Glomerular endothelial cell (primary cell): ENCODE data around the gene AFG1L. TPM values are rescaled to one million over a fixed set of nuclear protein-coding genes. Genes with fewer than 3 reads are reported as not detected.
"Not testable (repeated sequence)": the region's sequence is repeated elsewhere in the genome, so short reads cannot be mapped to it uniquely, and the experiment has no call there.

Source experiments
- DNase-seq: peaks from one replicate; pipeline ENCODE4 v3.0.0-alpha.2; 2011; ENCODE audit warnings: low read depth, low spot score; ENCODE audit errors: extremely low read depth
- total RNA-seq: library from RNA; depleted of rRNA; stranded (reverse); fragments of >200 nt; gene quantifications from 2 replicates; pipeline ENCODE4 v1.2.3, GENCODE V29; 2015

Gene AFG1L
- total RNA-seq, 1 donor from 2014 or later: 1.5 TPM

GRCh38 chr6:108343894-108344293 is 49.0 kb downstream of the AFG1L start:
- DNase-seq: no peak

- DNase-seq: no peak
Measured at GRCh38 chr6:108348655-108349349, 53.9 kb downstream of the AFG1L start.

GRCh38 chr6:108350528-108350927 is 55.7 kb downstream of the AFG1L start:
- no peak for DNase-seq

- DNase-seq: no peak
Measured at GRCh38 chr6:108353853-108354252, 59.0 kb downstream of the AFG1L start.

- no peak for DNase-seq
Measured at GRCh38 chr6:108355120-108355519, 60.3 kb downstream of the AFG1L start.

- no peak for DNase-seq
Measured at GRCh38 chr6:108355890-108356289, 61.0 kb downstream of the AFG1L start.

GRCh38 chr6:108359901-108360882 is 65.3 kb downstream of the AFG1L start:
- no peak for DNase-seq

GRCh38 chr6:108360919-108361311 is 66.1 kb downstream of the AFG1L start:
- DNase-seq: no peak

GRCh38 chr6:108361312-108361932 is 66.6 kb downstream of the AFG1L start:
- no peak for DNase-seq

- DNase-seq: no peak
Measured at GRCh38 chr6:108362455-108362854, 67.6 kb downstream of the AFG1L start.

- DNase-seq: no peak
Measured at GRCh38 chr6:108363113-108363512, 68.3 kb downstream of the AFG1L start.

- no peak for DNase-seq
Measured at GRCh38 chr6:108363889-108364313, 69.0 kb downstream of the AFG1L start.

- no peak for DNase-seq
Measured at GRCh38 chr6:108364470-108364869, 69.6 kb downstream of the AFG1L start.

GRCh38 chr6:108365478-108365877 is 70.6 kb downstream of the AFG1L start:
- no peak for DNase-seq

- DNase-seq: no peak
Measured at GRCh38 chr6:108366236-108366635, 71.4 kb downstream of the AFG1L start.

GRCh38 chr6:108368431-108369030 is 73.7 kb downstream of the AFG1L start:
- DNase-seq: no peak

- DNase-seq: no peak
Measured at GRCh38 chr6:108380876-108381275, 86.0 kb downstream of the AFG1L start.

- DNase-seq: no peak
Measured at GRCh38 chr6:108383981-108384380, 89.1 kb downstream of the AFG1L start.

GRCh38 chr6:108389190-108389589 is 94.3 kb downstream of the AFG1L start:
- not testable (repeated sequence) for DNase-seq

- DNase-seq: no peak
Measured at GRCh38 chr6:108395297-108395696, 100.4 kb downstream of the AFG1L start.

- DNase-seq: no peak
Measured at GRCh38 chr6:108403236-108403635, 108.4 kb downstream of the AFG1L start.
